ENCODE data around the gene PISD. TPM values are rescaled to one million over a fixed set of nuclear protein-coding genes. Genes with fewer than 3 reads are reported as not detected.

Gene PISD
- total RNA-seq, 1 experiment from 2014 or later: 46.1 TPM

GRCh38 chr22:31654408-31654807 is 7.6 kb downstream of the PISD start:
- DNase-seq (ENCODE audit: low spot score): no peak
- in situ Hi-C loops (cut with HindIII; ENCODE audit: low sequenced_read_pairs): no loop called here

GRCh38 chr22:31653944-31654343 is 8.1 kb downstream of the PISD start:
- in situ Hi-C loops (cut with HindIII; ENCODE audit: low sequenced_read_pairs): no loop called here
- DNase-seq (ENCODE audit: low spot score): no peak

DNA sequence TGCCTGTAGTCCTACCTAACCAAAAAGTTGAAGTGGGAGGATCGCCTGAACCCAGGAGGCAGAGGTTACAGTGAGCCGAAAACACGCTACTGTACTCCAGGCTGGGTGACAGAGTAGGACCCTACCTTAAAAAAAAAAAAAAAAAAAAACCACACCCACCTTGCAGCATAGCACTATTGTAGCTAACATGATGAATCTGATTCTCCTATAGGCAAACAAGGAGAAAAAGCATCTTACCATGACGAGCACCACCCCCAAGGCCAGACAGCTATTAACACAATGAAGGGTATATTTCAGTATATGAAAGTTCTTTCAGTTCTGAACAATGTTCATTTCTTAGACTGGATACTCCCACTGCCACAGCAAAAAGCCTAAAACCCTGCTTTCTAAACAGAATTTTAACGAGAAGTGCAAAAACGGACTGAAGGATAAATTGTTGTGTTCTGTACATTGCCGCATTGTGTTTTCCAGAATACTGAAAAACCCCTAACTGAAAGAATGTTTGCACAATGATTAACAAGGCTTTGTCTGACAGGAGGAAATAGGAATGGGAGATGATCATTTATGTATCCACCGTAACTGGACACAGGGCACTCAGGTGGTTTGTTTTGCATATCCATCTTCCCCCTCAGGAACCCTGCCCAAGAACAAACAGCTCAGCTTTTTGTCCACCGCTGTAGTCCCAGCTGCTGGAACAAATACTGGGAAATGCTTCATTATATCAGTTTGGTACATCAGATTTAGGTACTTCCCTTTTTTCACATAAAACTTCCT is 8.9 kb downstream of the PISD start:
- in situ Hi-C loops (cut with HindIII; ENCODE audit: low sequenced_read_pairs): no loop called here
- no peak for DNase-seq (ENCODE audit: low spot score)

DNA sequence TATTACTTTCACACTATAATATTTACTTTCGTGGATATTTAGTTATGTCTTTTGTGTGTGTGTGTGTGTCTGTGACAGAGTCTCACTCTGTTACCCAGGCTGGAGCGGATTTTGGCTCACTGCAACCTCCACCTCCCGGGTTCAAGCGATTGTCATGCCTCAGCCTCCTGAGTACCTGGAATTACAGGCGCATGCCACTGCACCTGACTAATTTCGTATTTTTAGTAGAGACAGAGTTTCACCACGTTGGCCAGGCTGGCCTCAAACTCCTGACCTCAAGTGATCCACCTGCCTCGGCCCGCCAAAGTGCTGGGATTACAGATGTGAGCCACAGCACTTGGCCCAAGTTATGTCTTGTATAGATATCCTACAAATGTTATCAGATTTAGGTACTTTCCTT is 9.9 kb downstream of the PISD start:
- in situ Hi-C loops (cut with HindIII; ENCODE audit: low sequenced_read_pairs): no loop called here
- DNase-seq (ENCODE audit: low spot score): no peak

- no peak for DNase-seq (ENCODE audit: low spot score)
- in situ Hi-C loops (cut with HindIII; ENCODE audit: low sequenced_read_pairs): no loop called here
These were observed 10.4 kb downstream of the PISD start for GRCh38 chr22:31651664-31652063.

- no peak for DNase-seq (ENCODE audit: low spot score)
- in situ Hi-C loops (cut with HindIII; ENCODE audit: low sequenced_read_pairs): no loop called here
These were observed 11.6 kb downstream of the PISD start for GRCh38 chr22:31650391-31650790.

DNA sequence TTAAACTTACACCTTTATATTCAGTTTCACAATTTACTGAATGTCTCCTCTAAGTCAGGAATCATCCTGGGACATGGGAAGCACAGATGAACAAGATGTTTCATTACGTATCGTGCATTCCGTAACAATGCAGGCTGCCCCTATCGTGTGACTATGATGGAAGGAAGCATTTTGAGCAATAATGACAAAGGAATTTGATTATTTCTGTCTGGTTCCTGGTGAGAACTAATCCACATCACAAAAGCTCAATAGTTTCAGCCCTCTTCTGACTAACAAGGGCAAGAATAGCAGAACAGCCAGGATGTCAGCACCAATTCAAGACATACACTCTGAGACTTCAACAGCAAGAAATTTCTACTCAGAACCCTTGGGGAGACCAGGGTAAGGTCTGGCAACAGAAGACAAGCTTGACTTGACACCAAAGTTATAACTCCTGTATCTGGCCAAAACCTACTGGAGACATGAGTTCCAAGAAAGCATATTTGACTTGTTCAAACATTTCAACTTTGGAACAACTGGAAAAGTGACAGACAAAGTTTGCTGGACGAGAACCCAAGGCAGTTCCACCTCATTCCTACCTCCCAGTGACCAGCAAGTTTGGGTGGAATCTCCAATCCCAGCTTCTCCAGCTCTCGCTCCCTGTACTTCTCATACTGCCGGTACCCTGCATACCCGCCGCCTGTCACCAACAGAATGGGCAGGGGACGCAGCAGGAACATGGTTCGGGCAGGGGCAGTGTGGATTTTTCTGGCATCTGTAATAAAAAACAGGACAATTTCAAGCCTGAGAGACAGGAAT is 14.3 kb downstream of the PISD start:
- in situ Hi-C loops (cut with HindIII; ENCODE audit: low sequenced_read_pairs): no loop called here
- no peak for DNase-seq (ENCODE audit: low spot score)

DNA sequence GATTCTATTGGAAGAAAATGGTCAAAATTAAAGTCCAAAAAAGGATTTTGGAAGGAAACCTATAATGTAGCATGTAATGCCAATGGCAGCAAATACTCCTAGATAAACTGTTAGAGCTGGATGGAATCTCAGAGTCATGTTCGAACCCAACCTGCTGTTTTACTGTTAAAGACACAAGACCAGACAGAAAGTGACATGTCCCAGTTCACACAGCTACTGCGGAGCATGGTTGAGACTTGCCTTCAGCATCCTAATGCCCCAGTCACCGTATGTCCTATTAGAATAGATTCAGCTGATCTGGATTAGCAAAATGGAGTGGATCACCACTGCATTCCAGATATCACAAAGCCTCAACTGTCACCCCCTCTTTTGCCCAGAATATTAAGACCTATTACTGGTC is 14.9 kb downstream of the PISD start:
- in situ Hi-C loops (cut with HindIII; ENCODE audit: low sequenced_read_pairs): no loop called here
- DNase-seq (ENCODE audit: low spot score): no peak

- DNase-seq (ENCODE audit: low spot score): no peak
- in situ Hi-C loops (cut with HindIII; ENCODE audit: low sequenced_read_pairs): no loop called here
These were observed 15.6 kb downstream of the PISD start for GRCh38 chr22:31646186-31647019.

DNA sequence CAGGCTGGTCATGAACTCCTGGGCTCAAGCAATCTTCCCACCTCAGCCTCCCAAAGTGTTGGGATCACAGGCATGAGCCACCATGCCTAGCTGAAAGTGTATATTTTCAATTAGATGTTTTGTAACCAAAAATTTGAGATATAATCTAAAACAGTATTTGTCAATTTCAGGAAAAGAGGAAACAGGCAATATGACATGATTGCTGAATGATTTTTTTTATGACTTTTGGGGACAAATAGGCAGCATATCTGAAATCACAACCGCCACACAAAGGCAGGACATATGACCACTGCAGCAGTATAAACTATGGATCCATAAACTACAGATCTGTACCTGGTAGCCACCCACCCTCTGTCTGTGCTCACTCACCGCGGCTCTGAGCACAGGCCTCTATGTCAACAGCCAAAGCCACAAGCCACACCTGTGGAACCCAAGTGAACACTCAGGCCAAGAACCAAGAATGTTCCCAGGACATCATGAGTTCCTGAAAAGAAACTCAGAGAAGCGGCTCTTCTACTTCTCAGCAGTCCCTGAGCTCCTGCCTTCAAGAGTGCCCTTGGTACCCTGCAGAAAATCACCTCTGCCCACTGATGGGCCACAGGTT is 22.5 kb downstream of the PISD start:
- in situ Hi-C loops (cut with HindIII; ENCODE audit: low sequenced_read_pairs): no loop called here
- DNase-seq (ENCODE audit: low spot score): no peak

GRCh38 chr22:31637891-31638618 is 24.0 kb downstream of the PISD start:
- DNase-seq (ENCODE audit: low spot score): no peak
- in situ Hi-C loops (cut with HindIII; ENCODE audit: low sequenced_read_pairs): no loop called here

DNA sequence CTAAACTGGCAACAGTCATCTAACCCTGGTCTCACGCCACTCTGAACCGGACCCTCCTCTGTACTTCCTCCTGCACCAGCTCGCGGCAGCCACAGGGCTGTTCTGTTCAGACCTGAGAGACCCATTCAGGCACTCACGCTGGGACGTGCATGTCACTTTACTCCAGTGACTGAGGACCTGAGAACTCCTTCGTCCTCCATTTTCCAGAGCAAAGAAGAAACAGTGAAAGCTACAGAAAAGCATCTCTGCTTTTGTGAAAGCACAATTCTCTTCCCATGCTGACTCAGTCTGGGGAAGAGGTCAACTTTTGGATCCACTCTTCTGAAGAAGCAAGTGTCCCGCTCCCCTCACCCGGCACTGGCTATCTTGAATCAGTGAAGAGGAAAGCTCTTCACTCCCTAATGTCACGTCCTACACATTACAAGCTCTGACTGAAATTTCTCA is 24.5 kb downstream of the PISD start:
- in situ Hi-C loops (cut with HindIII; ENCODE audit: low sequenced_read_pairs): no loop called here
- no peak for DNase-seq (ENCODE audit: low spot score)

DNA sequence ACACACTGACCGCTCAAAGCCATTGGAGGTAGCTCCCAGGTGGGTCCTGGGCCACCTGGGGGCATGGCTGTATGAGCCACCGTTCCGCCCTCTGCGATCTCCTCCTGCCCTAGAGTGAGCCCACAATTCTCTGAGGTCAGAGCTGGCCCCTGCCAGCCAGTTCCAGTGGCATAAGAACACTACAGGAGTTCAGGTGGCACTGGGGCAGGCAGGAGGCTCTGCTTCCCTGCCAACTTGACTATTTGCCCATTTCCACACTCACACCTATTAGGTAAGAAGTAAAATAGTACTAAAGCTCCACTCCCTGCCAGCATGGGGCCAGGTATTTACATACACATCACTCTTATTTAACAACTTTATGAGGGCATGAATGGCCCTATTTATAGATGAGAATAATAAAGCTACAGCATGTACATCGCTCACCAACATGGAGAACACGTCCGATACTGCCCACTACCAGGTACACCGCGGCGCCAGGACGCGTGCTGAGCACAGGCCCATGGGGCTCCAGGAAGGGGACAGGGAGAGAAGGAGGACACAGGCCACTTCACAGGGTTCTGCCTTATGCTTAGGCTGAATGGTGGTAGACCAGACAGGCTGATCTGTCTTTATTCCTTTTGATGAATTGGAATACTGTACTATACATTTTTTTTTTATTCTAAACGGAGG is 26.2 kb downstream of the PISD start:
- no peak for DNase-seq (ENCODE audit: low spot score)
- in situ Hi-C loops (cut with HindIII; ENCODE audit: low sequenced_read_pairs): no loop called here

DNA sequence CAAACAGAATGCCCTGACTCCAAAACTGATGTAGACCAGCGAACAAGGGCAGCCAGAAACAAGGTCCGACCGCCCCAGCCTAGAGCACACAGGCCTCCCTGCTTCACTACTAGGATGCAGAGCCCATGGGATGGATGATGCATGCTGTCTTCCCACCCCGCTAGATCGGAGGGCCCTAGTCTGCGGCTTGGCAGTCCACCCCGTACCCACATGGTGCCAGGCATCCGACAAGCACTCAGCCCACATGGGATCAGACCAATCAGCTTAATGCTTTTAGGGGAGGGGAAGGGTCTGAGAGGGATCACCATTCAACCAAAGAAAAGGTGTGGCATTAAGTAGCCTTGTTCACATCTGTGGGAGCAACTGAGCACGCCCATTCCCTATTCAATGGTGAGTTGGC is 30.6 kb downstream of the PISD start:
- in situ Hi-C loops (cut with HindIII; ENCODE audit: low sequenced_read_pairs): no loop called here
- no peak for DNase-seq (ENCODE audit: low spot score)

DNA sequence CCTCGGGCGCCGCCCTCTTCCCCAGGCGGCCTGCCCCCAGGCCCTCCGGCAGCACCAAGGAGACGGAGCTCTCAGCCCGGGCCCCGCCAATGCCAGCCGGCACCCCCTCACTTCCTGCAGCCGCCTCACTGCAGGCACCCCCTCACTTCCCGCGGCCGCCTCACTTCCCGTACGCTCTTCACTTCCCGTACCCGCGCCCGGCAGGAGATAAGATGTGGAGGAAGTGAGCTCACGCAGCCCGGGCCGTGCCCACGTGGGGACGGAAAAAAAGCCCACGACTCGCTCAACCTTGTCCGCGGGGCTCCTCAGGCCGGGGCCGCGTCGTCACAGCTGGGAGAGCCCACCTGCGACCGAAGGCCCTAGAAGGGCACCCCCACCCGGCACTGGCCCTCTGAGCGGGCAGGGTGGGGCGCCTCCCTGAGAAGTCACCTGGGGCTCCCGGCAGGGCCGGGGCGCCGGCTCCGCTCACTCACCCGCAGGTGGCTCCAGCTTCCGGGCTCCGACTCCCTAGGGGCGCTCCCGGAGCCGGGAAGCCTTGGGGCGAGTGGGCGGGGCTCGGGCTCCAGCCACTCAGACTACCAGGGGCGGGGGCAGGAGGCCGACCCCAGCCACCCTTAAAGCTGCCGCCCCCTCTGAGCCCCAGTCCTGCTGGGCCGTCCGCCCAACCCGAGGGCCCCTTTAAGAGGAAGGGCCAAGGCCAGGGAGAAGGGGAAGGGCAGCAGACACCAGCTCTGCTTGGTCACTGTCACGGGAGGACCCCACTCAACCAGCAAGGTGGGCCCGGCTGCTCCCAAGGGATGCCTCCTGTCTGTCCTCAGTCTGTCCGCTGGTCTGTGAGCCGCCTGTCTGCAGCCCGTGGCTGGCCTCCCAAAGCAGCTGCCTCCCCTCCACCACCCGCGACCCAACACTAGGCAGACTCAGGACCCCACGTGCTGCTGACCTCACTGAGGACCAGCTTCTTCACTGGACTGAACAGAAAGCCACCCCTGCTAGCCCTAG is 31.4 kb downstream of the PISD start:
- peak; percentile 79 for DNase-seq (ENCODE audit: low spot score)
- in situ Hi-C loops (cut with HindIII; ENCODE audit: low sequenced_read_pairs): no loop called here

- DNase-seq (ENCODE audit: low spot score): no peak
- in situ Hi-C loops (cut with HindIII; ENCODE audit: low sequenced_read_pairs): no loop called here
These were observed 32.3 kb downstream of the PISD start for GRCh38 chr22:31629741-31630184.

Data from G401 (cell line).